ENCODE results near the gene ZNF628. TPM values are rescaled to one million over a fixed set of nuclear protein-coding genes. Genes with fewer than 3 reads are reported as not detected.
A peak's percentile ranks its signal among the peaks of the same experiment; 100 is the strongest.

The ZNF628 gene
- total and polyA plus RNA-seq, 2 of the 4 experiments (the other 2 are of a cell fraction), result 0.18 to 1.9 TPM

DNA sequence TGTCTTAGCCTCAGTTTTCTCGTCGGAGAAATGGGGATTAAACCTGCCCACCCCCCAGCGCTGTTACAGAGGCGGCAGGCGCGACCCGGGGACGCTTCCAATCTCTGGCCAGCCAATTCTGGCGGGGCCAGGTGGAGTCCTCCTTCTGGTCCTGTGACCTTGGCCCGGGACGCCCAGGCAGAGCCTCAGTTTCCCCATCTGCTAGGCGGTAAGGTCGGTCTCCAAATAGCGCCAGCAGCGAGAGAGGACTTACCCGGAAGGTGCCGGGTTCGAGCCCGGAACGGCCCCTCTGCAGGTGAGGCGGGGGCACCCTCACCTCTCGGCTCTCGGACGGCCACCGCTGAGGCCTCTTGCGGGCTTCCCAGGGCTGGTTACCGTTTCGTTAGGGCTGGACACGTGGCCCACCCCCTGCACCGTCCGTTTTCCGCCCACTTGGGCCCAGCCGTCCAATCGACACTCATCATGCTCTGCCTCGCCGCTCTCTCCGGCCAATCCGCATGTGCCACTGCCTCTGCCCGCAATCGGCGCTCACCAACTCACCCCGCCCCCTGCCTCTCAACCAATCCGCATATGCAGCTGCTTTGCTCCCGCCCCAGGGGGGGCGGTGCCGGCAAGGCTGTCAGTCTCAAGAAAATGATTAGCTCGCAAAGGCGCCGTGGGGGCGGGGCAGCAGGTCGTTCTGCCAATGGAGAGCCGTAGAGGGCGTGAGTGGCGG lies 15.0 kb upstream of the ZNF628 start, which contains the start of gene ISOC2 (continued):
- no peak for TF ChIP-seq SMC3 (IDR thresholded peaks at IDR 0.05; ENCODE audit: low read depth, low read length)
- TF ChIP-seq CEBPB (IDR thresholded peaks at IDR 0.05; ENCODE audit: low read depth, low read length), result 0 out of 2 replicates have a peak, but pooled peaks have one; percentile 0

DNA sequence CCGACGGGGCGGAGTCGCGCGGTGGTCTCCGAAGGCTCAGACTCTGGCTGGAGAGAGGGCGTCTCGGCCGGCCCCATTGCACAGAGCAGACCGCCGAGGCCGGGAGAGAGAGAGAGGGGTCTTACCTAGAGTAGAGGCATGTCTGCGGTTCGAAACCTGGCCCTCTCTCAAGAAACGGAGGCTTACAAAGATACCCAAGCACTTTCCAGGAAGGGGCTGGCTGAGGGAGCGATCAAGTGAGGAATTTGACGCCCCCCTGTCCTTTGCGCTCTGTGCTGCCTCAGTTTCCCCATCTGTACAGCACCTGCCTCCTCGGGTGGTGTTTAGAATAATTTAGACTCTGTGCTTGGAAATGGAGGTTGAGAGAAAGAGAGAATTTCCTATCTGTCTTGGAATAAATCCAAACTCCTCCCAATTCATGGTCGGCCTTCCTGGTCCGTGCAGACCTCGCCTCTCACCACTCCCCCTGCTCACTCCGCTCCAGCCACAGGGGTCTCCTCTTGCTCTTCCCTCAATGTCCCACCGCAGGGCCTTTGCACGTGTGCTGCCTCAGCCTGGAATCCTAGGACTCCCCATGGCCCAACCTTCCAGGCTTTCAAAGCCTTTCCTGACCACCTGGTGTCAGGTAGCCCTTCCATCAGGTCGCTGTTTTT lies 14.3 kb upstream of the ZNF628 start:
- H3K4me2 ChIP-seq (ENCODE audit: low read depth, low read length), result peak overlapping the region; percentile 91
- no peaks in the 10 kb centered on the region for H3K9me3 ChIP-seq (ENCODE audit: control insufficient read depth, insufficient read depth, low read length)
- in situ Hi-C loops (cut with MboI; ENCODE audit: low sequenced_read_pairs), result no loop called here
- H3K18ac ChIP-seq (ENCODE audit: low read depth, low read length), result peak overlapping the region; percentile 14
- H4K5ac ChIP-seq (ENCODE audit: low read depth, low read length), result peak overlapping the region; percentile 80
- POLR2A ChIA-PET (ENCODE audit: unreplicated experiment), result no interaction called here
- peak overlapping the region; percentile 25 for H2BK5ac ChIP-seq (ENCODE audit: low read depth, low read length, poor library complexity, severe bottlenecking)
- no peak overlapping the region for H2BK20ac ChIP-seq (ENCODE audit: low read depth, low read length)
- H2BK15ac ChIP-seq (ENCODE audit: low read depth, low read length), result no peak overlapping the region
- CTCF ChIA-PET, result interaction anchor here (1.0 kb wide), 2 partner anchors 15 to 42 kb away, joined by 3 to 6 read pairs; partner anchors contain the start of gene ZNF628
- peak overlapping the region; percentile 65 for H3K14ac ChIP-seq (replicated peaks; ENCODE audit: low read depth, low read length)
- H3K27ac ChIP-seq (ENCODE audit: insufficient read depth, low read length), result peak overlapping the region; percentile 66
- H3K4ac ChIP-seq (ENCODE audit: low read depth, low read length), result peak overlapping the region; percentile 79
- H2BK120ac ChIP-seq (ENCODE audit: low read depth, low read length), result no peak overlapping the region
- peak overlapping the region; percentile 94 for H2AFZ ChIP-seq (replicated peaks; ENCODE audit: low read length, poor library complexity)
- no peaks in the 10 kb centered on the region for H3K36me3 ChIP-seq (ENCODE audit: control insufficient read depth, insufficient read depth, low read length)
- H3K56ac ChIP-seq (ENCODE audit: extremely low read depth, insufficient read depth, low read length), result peak overlapping the region; percentile 64; the same call in 1 of the 2 replicates
- intact Hi-C loops (cut with micrococcal nuclease), result loop anchor here (2.0 kb wide), 1 partner anchor 145 kb away; no protein-coding TSS in a partner anchor
- dilution Hi-C loops (cut with HindIII; ENCODE audit: low sequenced_read_pairs, unreplicated experiment), result no loop called here
- WGBS, 2 experiments (ENCODE audit: extremely low coverage in 2 of 2, insufficient read length in 1 of 2), result 80% methylated on average over 1 of the region's 27 CpGs; no CpG with 5 or more reads in 1 of the 2 experiments
- H3K23ac ChIP-seq (ENCODE audit: low read depth, low read length), result peak overlapping the region; percentile 40; the same call in 1 of the 2 replicates
- peaks cover 4% of the 10 kb centered on the region; the same call in 1 of the 2 replicates for H4K20me1 ChIP-seq (ENCODE audit: insufficient read depth, low read length)
- H3K27me3 ChIP-seq (ENCODE audit: control insufficient read depth, insufficient read depth, low read length), result no peaks in the 10 kb centered on the region
- peak overlapping the region; percentile 55 for H2AK5ac ChIP-seq (ENCODE audit: low read depth, low read length)
- H3K9me1 ChIP-seq (ENCODE audit: insufficient read depth, low read length), result 0 out of 2 replicates have a peak, but pooled peaks cover 4% of the 10 kb centered on the region
- no TSS peak for BruUV-seq (replicated peaks)
- DNase-seq (peak; percentile 33), ATAC-seq (ENCODE audit: low read depth) (no peak)
- TF ChIP-seq MAFK (IDR thresholded peaks at IDR 0.05; ENCODE audit: low read depth, low read length), result no peak
- no peak; the same call in 1 of the 2 replicates for TF ChIP-seq POLR2A (IDR thresholded peaks at IDR 0.05; ENCODE audit: low read depth, low read length)
- no peak for TF ChIP-seq BHLHE40 (IDR thresholded peaks at IDR 0.05; ENCODE audit: low read depth, low read length)
- TF ChIP-seq SMC3 (IDR thresholded peaks at IDR 0.05; ENCODE audit: low read depth, low read length), result no peak
- peaks cover 5 to 24% of the 10 kb centered on the region in 2 experiments; a peak in 3 of 4 replicates for H3K79me1 ChIP-seq (ENCODE audit: low read depth in 1 of 2, low read length in 2 of 2)
- peak overlapping the region; percentile 96 to 98 for H4K8ac ChIP-seq (ENCODE audit: low read depth in 2 of 2, low read length in 2 of 2)
- H3K9ac ChIP-seq (ENCODE audit: low read depth, low read length), result peak overlapping the region; percentile 62
- peaks cover 3% of the 10 kb centered on the region; the same call in 1 of the 2 replicates for H3K4me1 ChIP-seq (ENCODE audit: control insufficient read depth, insufficient read depth, low read length)
- H2AK9ac ChIP-seq (replicated peaks; ENCODE audit: low read depth, low read length, poor library complexity), result peak overlapping the region; percentile 68
- peak overlapping the region; percentile 71; the same call in 1 of the 2 replicates for H4K91ac ChIP-seq (ENCODE audit: insufficient read depth, low read depth, low read length)
- H3K4me3 ChIP-seq (ENCODE audit: insufficient read depth, low read depth, low read length), result peak overlapping the region; percentile 58
